PC-3 (cell line): Measurements from ENCODE around the gene ZNF576. TPM values are rescaled to one million over a fixed set of nuclear protein-coding genes. Genes with fewer than 3 reads are reported as not detected.
"Not testable (repeated sequence)": the region's sequence is repeated elsewhere in the genome, so short reads cannot be mapped to it uniquely, and the experiment has no call there.

ENCODE experiments used
- ATAC-seq: fragments of 200-7000 bp; cut with Tn5 transposase; 2 replicates; pipeline ENCODE4 v1.9.1; 2020; ENCODE audit warnings: mild to moderate bottlenecking, moderate library complexity
- BruUV-seq: library from RNA; stranded (reverse); fragments of 400-500 nt; replicated peaks from 2 replicates; lab custom pipeline; 2021; lab: Mats Ljungman, UMichigan
- CTCF ChIA-PET: fragments of 300-600 bp; sonication (Branson Sonifier 250); formaldehyde crosslinking; loops from one replicate; lab custom pipeline; 2022; ENCODE audit warnings: antibody characterized with exemption; lab: Charles Lee
- POLR2A ChIA-PET: fragments of 300-600 bp; sonication (Branson Sonifier 250); formaldehyde crosslinking; loops from one replicate; lab custom pipeline; 2022; ENCODE audit warnings: antibody characterized with exemption; ENCODE audit not compliant: unreplicated experiment; lab: Charles Lee
- DNase-seq: peaks from one replicate; pipeline ENCODE4 v3.0.0-alpha.2; 2015
- H2AFZ ChIP-seq: fragments of 300-600 bp; sonication (generic); 2 replicates; pipeline ENCODE4 v1.6.0; 2016; ENCODE audit warnings: antibody characterized with exemption, low read length
- H3F3A ChIP-seq: fragments of 300-600 bp; sonication (generic); one replicate; pipeline ENCODE4 v1.6.0; 2017; ENCODE audit warnings: antibody characterized with exemption, low read length, control low read depth, mild to moderate bottlenecking; ENCODE audit not compliant: unreplicated experiment
- H3K27ac ChIP-seq: fragments of 300-600 bp; sonication (generic); 2 replicates; pipeline ENCODE4 v1.5.1; 2016; ENCODE audit warnings: mild to moderate bottlenecking, low read length
- H3K27me3 ChIP-seq: fragments of 300-600 bp; sonication (generic); 2 replicates; pipeline ENCODE4 v1.6.1; 2016; ENCODE audit warnings: low read length, mixed read lengths
- H3K36me3 ChIP-seq: fragments of 300-600 bp; sonication (generic); 2 replicates; pipeline ENCODE4 v1.6.1; 2016; ENCODE audit warnings: low read depth, mixed run types, low read length, mixed read lengths
- H3K4me1 ChIP-seq: fragments of 300-600 bp; sonication (generic); 2 replicates; pipeline ENCODE4 v1.5.1; 2016; ENCODE audit warnings: low read length; ENCODE audit not compliant: insufficient read depth
- H3K4me2 ChIP-seq: fragments of 300-600 bp; sonication (generic); 2 replicates; pipeline ENCODE4 v1.6.0; 2016; ENCODE audit warnings: low read length
- H3K4me3 ChIP-seq: fragments of 300-600 bp; sonication (generic); 2 replicates; pipeline ENCODE4 v1.5.1; 2016; ENCODE audit warnings: mild to moderate bottlenecking, low read length, mixed read lengths
- H3K79me2 ChIP-seq: fragments of 300-600 bp; sonication (generic); 2 replicates; pipeline ENCODE4 v1.6.1; 2017; ENCODE audit warnings: low read length, mixed read lengths
- H3K9ac ChIP-seq: fragments of 300-600 bp; sonication (generic); 2 replicates; pipeline ENCODE4 v1.6.0; 2016; ENCODE audit warnings: mild to moderate bottlenecking, low read length
- H3K9me2 ChIP-seq: fragments of 300-600 bp; sonication (generic); replicated peaks from 2 replicates; pipeline ENCODE4 v1.6.1; 2016; ENCODE audit warnings: mixed run types, low read length, mixed read lengths
- H3K9me3 ChIP-seq: fragments of 300-600 bp; sonication (generic); 2 replicates; pipeline ENCODE4 v1.6.1; 2016; ENCODE audit warnings: low read length, mixed read lengths
- H4K20me1 ChIP-seq: fragments of 300-600 bp; sonication (generic); 2 replicates; pipeline ENCODE4 v1.6.1; 2016; ENCODE audit warnings: low read length, mixed read lengths
- CTCF ChIP-seq: fragments of 300-600 bp; sonication (generic); conservative IDR thresholded peaks from 2 replicates; pipeline ENCODE4 v1.5.1; 2017; ENCODE audit warnings: antibody characterized with exemption, low read depth, mild to moderate bottlenecking, low read length
- EZH2 ChIP-seq: fragments of 300-600 bp; sonication (generic); IDR thresholded peaks from one replicate; pipeline ENCODE4 v1.6.1; 2017; ENCODE audit warnings: antibody characterized with exemption, mild to moderate bottlenecking, low read length; ENCODE audit not compliant: unreplicated experiment
- EZH2phosphoT487 ChIP-seq: fragments of 300-600 bp; sonication (generic); IDR thresholded peaks from 2 replicates; pipeline ENCODE4 v1.6.1; 2018; ENCODE audit warnings: mild to moderate bottlenecking, antibody characterized with exemption, low read length, borderline replicate concordance
- intact Hi-C: fragments of 100-400 bp; cut with micrococcal nuclease; formaldehyde crosslinking; loops from 2 replicates; pipeline ENCODE4 v1.9.0; 2023
- total RNA-seq: library from RNA; depleted of rRNA; stranded (reverse); fragments of >200 nt; gene quantifications from 2 replicates; pipeline ENCODE4 v1.2.3, GENCODE V29; 2014

The ZNF576 gene
- total RNA-seq, 1 experiment from 2014 or later, result 14.7 TPM

- ChIA-PET POLR2A (no interaction called here), CTCF (interaction anchor here (0.5 kb wide), 1 partner anchor 107 kb away, joined by 5 read pairs; no protein-coding TSS in a partner anchor)
- H3K9me2 ChIP-seq, result no peaks in the 10 kb centered on the region
- intact Hi-C loops, result no loop called here
- no peaks in the 10 kb centered on the region for H3F3A ChIP-seq
- no TSS peak for BruUV-seq
- H3K36me3 ChIP-seq, result no peaks in the 10 kb centered on the region
- no peaks in the 10 kb centered on the region for H3K79me2 ChIP-seq
- H3K27ac ChIP-seq, result no peak overlapping the region
- ATAC-seq, result no peak
- H2AFZ ChIP-seq, result no peak overlapping the region
- no peaks in the 10 kb centered on the region for H4K20me1 ChIP-seq
- no peak for DNase-seq
- no peak overlapping the region for H3K9ac ChIP-seq
- no peak overlapping the region for H3K4me3 ChIP-seq
- no peak for TF ChIP-seq EZH2phosphoT487
- TF ChIP-seq EZH2, result no peak
- no peak for TF ChIP-seq CTCF
- H3K4me1 ChIP-seq, result no peaks in the 10 kb centered on the region; the same call in 1 of the 2 replicates
- H3K4me2 ChIP-seq, result no peak overlapping the region
- no peaks in the 10 kb centered on the region for H3K27me3 ChIP-seq
- H3K9me3 ChIP-seq, result no peaks in the 10 kb centered on the region
These were observed 38.6 kb downstream of the ZNF576 start for GRCh38 chr19:43634872-43635560.

GRCh38 chr19:43635561-43635940 is 39.2 kb downstream of the ZNF576 start:
- H3K4me3 ChIP-seq, ATAC-seq, H3K9me3 ChIP-seq, BruUV-seq, POLR2A ChIA-PET, intact Hi-C loops, H4K20me1 ChIP-seq, H3F3A ChIP-seq, CTCF ChIA-PET, H2AFZ ChIP-seq, H3K36me3 ChIP-seq, H3K27me3 ChIP-seq, H3K9ac ChIP-seq, H3K4me2 ChIP-seq, H3K4me1 ChIP-seq, H3K79me2 ChIP-seq, DNase-seq, H3K27ac ChIP-seq, H3K9me2 ChIP-seq: not testable (repeated sequence)

GRCh38 chr19:43636121-43636683 is 39.8 kb downstream of the ZNF576 start:
- no peak for DNase-seq
- POLR2A ChIA-PET, result no interaction called here
- BruUV-seq, result no TSS peak
- Histone ChIP-seq H3K9me2 (no peaks in the 10 kb centered on the region), H3K4me3 (no peak overlapping the region), H4K20me1 (no peaks in the 10 kb centered on the region), H3K4me2 (no peak overlapping the region), H3F3A (no peaks in the 10 kb centered on the region), H3K27me3 (no peaks in the 10 kb centered on the region), H3K9ac (no peak overlapping the region), H3K79me2 (no peaks in the 10 kb centered on the region), H3K27ac (no peak overlapping the region), H2AFZ (no peak overlapping the region), H3K9me3 (no peaks in the 10 kb centered on the region), H3K4me1 (no peaks in the 10 kb centered on the region; the same call in 1 of the 2 replicates), H3K36me3 (no peaks in the 10 kb centered on the region)
- intact Hi-C loops, result no loop called here
- CTCF ChIA-PET, result no interaction called here
- no peak for TF ChIP-seq CTCF
- TF ChIP-seq EZH2phosphoT487, result no peak
- no peak for TF ChIP-seq EZH2
- ATAC-seq, result no peak
